ENCODE results near the gene CACNA1A. TPM values are rescaled to one million over a fixed set of nuclear protein-coding genes. Genes with fewer than 3 reads are reported as not detected.
"Not testable (repeated sequence)": the region's sequence is repeated elsewhere in the genome, so short reads cannot be mapped to it uniquely, and the experiment has no call there.

The CACNA1A gene
- total RNA-seq, 1 experiment from 2014 or later, result not detected

- in situ Hi-C loops (cut with HindIII; ENCODE audit: low pct_unique_long_range_greater_than_20kb, low sequenced_read_pairs), result no loop called here
- DNase-seq (ENCODE audit: low read depth), result no peak
Measured at GRCh38 chr19:13437919-13438618, 68.2 kb downstream of the CACNA1A start.

GRCh38 chr19:13436352-13436751, 69.9 kb downstream of the CACNA1A start:
- DNase-seq (ENCODE audit: low read depth), result no peak
- in situ Hi-C loops (cut with HindIII; ENCODE audit: low pct_unique_long_range_greater_than_20kb, low sequenced_read_pairs), result no loop called here

- in situ Hi-C loops (cut with HindIII; ENCODE audit: low pct_unique_long_range_greater_than_20kb, low sequenced_read_pairs), result no loop called here
- DNase-seq (ENCODE audit: low read depth), result no peak
Measured at GRCh38 chr19:13430790-13431582, 75.3 kb downstream of the CACNA1A start.

GRCh38 chr19:13429563-13429962, 76.7 kb downstream of the CACNA1A start:
- in situ Hi-C loops (cut with HindIII; ENCODE audit: low pct_unique_long_range_greater_than_20kb, low sequenced_read_pairs), result no loop called here
- DNase-seq (ENCODE audit: low read depth), result no peak

- in situ Hi-C loops (cut with HindIII; ENCODE audit: low pct_unique_long_range_greater_than_20kb, low sequenced_read_pairs), result no loop called here
- DNase-seq (ENCODE audit: low read depth), result no peak
Measured at GRCh38 chr19:13428352-13428751, 77.9 kb downstream of the CACNA1A start.

GRCh38 chr19:13427273-13428051, 78.8 kb downstream of the CACNA1A start:
- DNase-seq (ENCODE audit: low read depth), result no peak
- in situ Hi-C loops (cut with HindIII; ENCODE audit: low pct_unique_long_range_greater_than_20kb, low sequenced_read_pairs), result no loop called here

GRCh38 chr19:13425875-13426274, 80.4 kb downstream of the CACNA1A start:
- in situ Hi-C loops (cut with HindIII; ENCODE audit: low pct_unique_long_range_greater_than_20kb, low sequenced_read_pairs); DNase-seq (ENCODE audit: low read depth): not testable (repeated sequence)

GRCh38 chr19:13425151-13425550, 81.1 kb downstream of the CACNA1A start:
- in situ Hi-C loops (cut with HindIII; ENCODE audit: low pct_unique_long_range_greater_than_20kb, low sequenced_read_pairs), result no loop called here
- no peak for DNase-seq (ENCODE audit: low read depth)

- in situ Hi-C loops (cut with HindIII; ENCODE audit: low pct_unique_long_range_greater_than_20kb, low sequenced_read_pairs), result no loop called here
Measured at GRCh38 chr19:13420780-13421179, 85.5 kb downstream of the CACNA1A start.

GRCh38 chr19:13417054-13417453, 89.2 kb downstream of the CACNA1A start:
- in situ Hi-C loops (cut with HindIII; ENCODE audit: low pct_unique_long_range_greater_than_20kb, low sequenced_read_pairs), result no loop called here
- peak; percentile 81 for DNase-seq (ENCODE audit: low read depth)

More at GRCh38 chr19:13420780-13421179, 85.5 kb downstream of the CACNA1A start:
- DNase-seq (ENCODE audit: low read depth), result peak; percentile 52

- no peak for DNase-seq (ENCODE audit: low read depth)
- in situ Hi-C loops (cut with HindIII; ENCODE audit: low pct_unique_long_range_greater_than_20kb, low sequenced_read_pairs), result no loop called here
Measured at GRCh38 chr19:13411899-13412298, 94.4 kb downstream of the CACNA1A start.

GRCh38 chr19:13410946-13411345, 95.3 kb downstream of the CACNA1A start:
- DNase-seq (ENCODE audit: low read depth), result no peak
- in situ Hi-C loops (cut with HindIII; ENCODE audit: low pct_unique_long_range_greater_than_20kb, low sequenced_read_pairs), result no loop called here

GRCh38 chr19:13408889-13409518, 97.3 kb downstream of the CACNA1A start:
- DNase-seq (ENCODE audit: low read depth), result no peak
- in situ Hi-C loops (cut with HindIII; ENCODE audit: low pct_unique_long_range_greater_than_20kb, low sequenced_read_pairs), result no loop called here

- in situ Hi-C loops (cut with HindIII; ENCODE audit: low pct_unique_long_range_greater_than_20kb, low sequenced_read_pairs), result no loop called here
- no peak for DNase-seq (ENCODE audit: low read depth)
Measured at GRCh38 chr19:13404236-13404635, 102.0 kb downstream of the CACNA1A start.

GRCh38 chr19:13401388-13401787, 104.9 kb downstream of the CACNA1A start:
- DNase-seq (ENCODE audit: low read depth), result peak; percentile 70
- in situ Hi-C loops (cut with HindIII; ENCODE audit: low pct_unique_long_range_greater_than_20kb, low sequenced_read_pairs), result no loop called here

- DNase-seq (ENCODE audit: low read depth), result peak; percentile 52
- in situ Hi-C loops (cut with HindIII; ENCODE audit: low pct_unique_long_range_greater_than_20kb, low sequenced_read_pairs), result no loop called here
Measured at GRCh38 chr19:13400296-13400695, 106.0 kb downstream of the CACNA1A start.

- in situ Hi-C loops (cut with HindIII; ENCODE audit: low pct_unique_long_range_greater_than_20kb, low sequenced_read_pairs), result no loop called here
- no peak for DNase-seq (ENCODE audit: low read depth)
Measured at GRCh38 chr19:13399746-13400145, 106.5 kb downstream of the CACNA1A start.
